B cell (primary cell): ENCODE measurements around the gene SFMBT2. TPM values are rescaled to one million over a fixed set of nuclear protein-coding genes. Genes with fewer than 3 reads are reported as not detected.

Source experiments
- ATAC-seq: fragments of 200-7000 bp; cut with Tn5 transposase; one replicate; pipeline ENCODE4 v1.10.0; 2021; ENCODE audit warnings: low read depth, mild to moderate bottlenecking, moderate number of reproducible peaks, moderate library complexity
- CTCF ChIA-PET: fragments of 350-600 bp; sonication (Branson Sonifier 250); formaldehyde crosslinking; loops from one replicate; lab custom pipeline; 2021; ENCODE audit warnings: antibody characterized with exemption, inconsistent platforms; lab: Charles Lee
- POLR2A ChIA-PET: fragments of 350-600 bp; sonication (Branson Sonifier 250); formaldehyde crosslinking; loops from one replicate; lab custom pipeline; 2021; ENCODE audit warnings: antibody characterized with exemption; lab: Charles Lee
- DNase-seq: peaks from one replicate; pipeline ENCODE4 v3.0.0; 2013
- H2AFZ ChIP-seq: 2 replicates; pipeline ENCODE4 v1.6.1; 2012; ENCODE audit warnings: mild to moderate bottlenecking, low read depth, low read length; ENCODE audit not compliant: insufficient read depth, poor library complexity, severe bottlenecking
- H3K27ac ChIP-seq, 2 donors: 1 replicate in 1 of 2; 2 replicates in 1 of 2; pipeline ENCODE4 v1.5.1; 2012 to 2013; ENCODE audit warnings: low read length in 2 of 2, mild to moderate bottlenecking in 2 of 2, moderate library complexity in 1 of 2
- H3K27me3 ChIP-seq, 4 experiments: fragments of 200-600 bp in 1 of 4; sonication (generic) in 1 of 4; replicated peaks in 1 of 4; 1 replicate in 2 of 4; 2 replicates in 2 of 4; pipeline versions ENCODE4 v1.6.1 to v1.7.0; 2013 to 2016; ENCODE audit warnings: low read length in 3 of 4, mild to moderate bottlenecking in 2 of 4, mixed read lengths in 1 of 4, moderate library complexity in 1 of 4; ENCODE audit not compliant: insufficient read depth in 4 of 4, control insufficient read depth in 3 of 4; ENCODE audit errors: control extremely low read depth in 1 of 4
- H3K36me3 ChIP-seq, 2 experiments: replicated peaks in 1 of 2; 1 replicate in 1 of 2; 2 replicates in 1 of 2; pipeline versions ENCODE4 v1.6.1 to v1.7.1; 2013; ENCODE audit warnings: low read length in 1 of 2; ENCODE audit not compliant: insufficient read depth in 2 of 2, control insufficient read depth in 1 of 2; ENCODE audit errors: control extremely low read depth in 1 of 2, extremely low read depth in 1 of 2
- H3K4me1 ChIP-seq, 2 donors: fragments of 200-600 bp in 1 of 2; sonication (generic) in 1 of 2; 1 replicate in 1 of 2; 2 replicates in 1 of 2; pipeline versions ENCODE4 v1.5.1 to v1.6.1; 2013 to 2017; ENCODE audit warnings: low read length in 2 of 2; ENCODE audit not compliant: control insufficient read depth in 2 of 2, insufficient read depth in 2 of 2
- H3K4me2 ChIP-seq: replicated peaks from 2 replicates; pipeline ENCODE3; 2012; ENCODE audit warnings: mild to moderate bottlenecking, low read depth, low read length; ENCODE audit not compliant: poor library complexity, severe bottlenecking
- H3K4me3 ChIP-seq, 5 experiments: fragments of 200-600 bp in 1 of 5; sonication (generic) in 1 of 5; 1 replicate in 3 of 5; 2 replicates in 2 of 5; pipeline versions ENCODE4 v1.5.1 to v1.7.0; 2011 to 2016; ENCODE audit warnings: low read length in 4 of 5, mild to moderate bottlenecking in 4 of 5, low read depth in 2 of 5, control low read depth in 1 of 5, moderate library complexity in 1 of 5; ENCODE audit not compliant: insufficient read depth in 1 of 5; ENCODE audit errors: control extremely low read depth in 1 of 5, extremely low read depth in 1 of 5
- H3K79me2 ChIP-seq: fragments of 200-600 bp; sonication (generic); one replicate; pipeline ENCODE4 v1.6.0; 2016; ENCODE audit warnings: low read length; ENCODE audit not compliant: control insufficient read depth, insufficient read depth
- H3K9ac ChIP-seq: fragments of 200-600 bp; sonication (generic); 2 replicates; pipeline ENCODE4 v1.6.1; 2017; ENCODE audit warnings: mild to moderate bottlenecking, low read length, moderate library complexity
- H3K9me3 ChIP-seq, 3 donors: one replicate each; pipeline versions ENCODE4 v1.6.1 to v1.7.1; 2013; ENCODE audit warnings: low read length in 2 of 3; ENCODE audit not compliant: control insufficient read depth in 2 of 3, insufficient read depth in 1 of 3; ENCODE audit errors: control extremely low read depth in 1 of 3
- H4K20me1 ChIP-seq: 2 replicates; pipeline ENCODE4 v1.6.0; 2012; ENCODE audit warnings: mild to moderate bottlenecking, low read length; ENCODE audit not compliant: insufficient read depth, control insufficient read depth, poor library complexity, severe bottlenecking
- H3K27ac Mint-ChIP-seq: one replicate; pipeline ENCODE4 v1.8.0; 2021; ENCODE audit warnings: mixed read lengths
- H3K27me3 Mint-ChIP-seq: one replicate; pipeline ENCODE4 v1.8.0; 2021; ENCODE audit warnings: mixed read lengths
- H3K4me1 Mint-ChIP-seq: one replicate; pipeline ENCODE4 v1.8.0; 2021; ENCODE audit warnings: mixed read lengths
- H3K4me3 Mint-ChIP-seq: one replicate; pipeline ENCODE4 v1.8.0; 2021; ENCODE audit warnings: mixed read lengths
- H3K9me3 Mint-ChIP-seq: one replicate; pipeline ENCODE4 v1.8.0; 2022; ENCODE audit warnings: mixed read lengths; ENCODE audit not compliant: insufficient read depth
- CTCF ChIP-seq: fragments of 200-600 bp; IDR thresholded peaks from one replicate; pipeline ENCODE4 v1.8.0; 2022; ENCODE audit warnings: antibody characterized with exemption, mild to moderate bottlenecking
- EZH2 ChIP-seq: IDR thresholded peaks from 2 replicates; pipeline ENCODE4 v1.6.1; 2012; ENCODE audit warnings: borderline replicate concordance, low read depth, mild to moderate bottlenecking, moderate library complexity, low read length; ENCODE audit not compliant: insufficient read depth, poor library complexity, severe bottlenecking
- WGBS: methylation state at CpG from one replicate; pipeline ENCODE4 v1.1.5; 2013; ENCODE audit warnings: missing lambda C conversion rate; ENCODE audit not compliant: insufficient coverage; 5-methylcytosine and 5-hydroxymethylcytosine counted together
- intact Hi-C: fragments of 100-400 bp; cut with micrococcal nuclease; formaldehyde crosslinking; loops from one replicate; pipeline ENCODE4 v1.10.0; 2022
- polyA plus RNA-seq: library from polyadenylated mRNA; depleted of rRNA; stranded (reverse); fragments of >200 nt; gene quantifications from 2 replicates; pipeline ENCODE4 v1.2.3, GENCODE V29; 2012
- total RNA-seq, 2 donors: library from RNA; stranded (reverse); fragments of 120-200 nt in 1 of 2; gene quantifications; 1 replicate in 1 of 2; 2 replicates in 1 of 2; pipeline versions ENCODE4 v1.2.3 to v1.2.4, GENCODE V29; 2013 to 2022

SFMBT2 gene
- total and polyA plus RNA-seq, 2 donors (not counting 1 experiment from before 2014, with no cell fraction given), result 2.3 to 24.0 TPM

DNA sequence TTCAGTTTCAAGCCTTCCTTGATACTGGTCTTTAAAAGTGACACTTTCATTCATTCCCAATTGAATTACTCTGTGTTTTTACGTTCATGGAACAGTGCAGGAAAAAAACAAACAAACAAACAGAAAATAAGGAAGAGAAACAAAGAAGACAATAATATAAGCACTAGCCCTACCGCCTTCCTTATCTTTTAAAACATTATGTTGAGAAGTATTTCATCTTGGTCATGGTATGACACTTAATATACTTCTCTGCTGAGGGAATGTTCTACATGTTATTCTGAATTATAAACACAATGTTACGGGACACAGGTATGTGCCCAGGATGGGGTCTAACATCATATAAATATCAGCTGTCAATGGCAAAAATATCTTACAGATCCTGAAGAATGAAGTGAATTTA is 176.7 kb downstream of the SFMBT2 start:
- Histone ChIP-seq H3K36me3 (peaks cover 0 to 1% of the 10 kb centered on the region in 2 experiments), H3K9ac (no peak overlapping the region), H2AFZ (no peak overlapping the region), H3K9me3 (no peaks in the 10 kb centered on the region), H3K4me1 (no peaks in the 10 kb centered on the region), H4K20me1 (no peaks in the 10 kb centered on the region), H3K79me2 (no peaks in the 10 kb centered on the region), H3K4me3 (no peak overlapping the region), H3K27me3 (no peaks in the 10 kb centered on the region), H3K27ac (no peak overlapping the region), H3K4me2 (no peak overlapping the region)
- WGBS, result no CpG with 5 or more reads among the region's 3 CpGs
- intact Hi-C loops, result no loop called here
- H3K27ac Mint-ChIP-seq, result no peak overlapping the region
- no peak overlapping the region for H3K4me3 Mint-ChIP-seq
- POLR2A ChIA-PET, result no interaction called here
- ATAC-seq (no peak), DNase-seq (no peak)
- H3K27me3 Mint-ChIP-seq, result no peaks in the 10 kb centered on the region
- TF ChIP-seq EZH2 (no peak), CTCF (no peak)
- H3K9me3 Mint-ChIP-seq, result peaks cover 7% of the 10 kb centered on the region
- CTCF ChIA-PET, result no interaction called here
- H3K4me1 Mint-ChIP-seq, result peaks cover 3% of the 10 kb centered on the region

- Histone ChIP-seq H3K4me3 (no peak overlapping the region), H3K79me2 (no peaks in the 10 kb centered on the region), H3K9me3 (no peaks in the 10 kb centered on the region), H2AFZ (no peak overlapping the region), H3K36me3 (peaks cover 0 to 1% of the 10 kb centered on the region in 2 experiments), H3K27ac (no peak overlapping the region), H3K27me3 (no peaks in the 10 kb centered on the region), H3K4me1 (no peaks in the 10 kb centered on the region), H4K20me1 (no peaks in the 10 kb centered on the region), H3K4me2 (no peak overlapping the region), H3K9ac (no peak overlapping the region)
- no peaks in the 10 kb centered on the region for H3K27me3 Mint-ChIP-seq
- peaks cover 7% of the 10 kb centered on the region for H3K9me3 Mint-ChIP-seq
- intact Hi-C loops, result no loop called here
- no peak for ATAC-seq
- no peak overlapping the region for H3K27ac Mint-ChIP-seq
- ChIA-PET POLR2A (no interaction called here), CTCF (no interaction called here)
- DNase-seq, result no peak
- TF ChIP-seq CTCF, result no peak
- no peak for TF ChIP-seq EZH2
- H3K4me1 Mint-ChIP-seq, result peaks cover 3% of the 10 kb centered on the region
- 87% methylated on average over 1 of the region's 4 CpGs for WGBS
- no peak overlapping the region for H3K4me3 Mint-ChIP-seq
Observed at GRCh38 chr10:7233259-7233991, 177.4 kb downstream of the SFMBT2 start.
